Midbrain (tissue), 1 donor: Measurements from ENCODE around the gene SHISAL1.
"Not testable (repeated sequence)": the region's sequence is repeated elsewhere in the genome, so short reads cannot be mapped to it uniquely, and the experiment has no call there.

ENCODE experiments used
- DNase-seq: peaks from one replicate; lab custom pipeline; 2025; lab: John Stamatoyannopoulos, UW

The SHISAL1 gene

GRCh38 chr22:44234372-44234771 is 78.4 kb downstream of the SHISAL1 start:
- DNase-seq, result not testable (repeated sequence)

GRCh38 chr22:44231233-44231632 is 81.5 kb downstream of the SHISAL1 start:
- no peak for DNase-seq

- DNase-seq, result no peak
These were observed 82.9 kb downstream of the SHISAL1 start for GRCh38 chr22:44229809-44230208.

- no peak for DNase-seq
These were observed 83.4 kb downstream of the SHISAL1 start for GRCh38 chr22:44229331-44229730.

GRCh38 chr22:44225812-44226211 is 86.9 kb downstream of the SHISAL1 start:
- DNase-seq, result no peak

GRCh38 chr22:44225091-44225689 is 87.6 kb downstream of the SHISAL1 start:
- no peak for DNase-seq

GRCh38 chr22:44224166-44224565 is 88.6 kb downstream of the SHISAL1 start:
- no peak for DNase-seq

- no peak for DNase-seq
These were observed 90.9 kb downstream of the SHISAL1 start for GRCh38 chr22:44221710-44222475.

- no peak for DNase-seq
These were observed 91.7 kb downstream of the SHISAL1 start for GRCh38 chr22:44220727-44221680.

- DNase-seq, result no peak
These were observed 93.5 kb downstream of the SHISAL1 start for GRCh38 chr22:44219101-44219870.

GRCh38 chr22:44218071-44218470 is 94.7 kb downstream of the SHISAL1 start:
- no peak for DNase-seq

- no peak for DNase-seq
These were observed 95.4 kb downstream of the SHISAL1 start for GRCh38 chr22:44217346-44217745.

GRCh38 chr22:44215287-44215686 is 97.5 kb downstream of the SHISAL1 start:
- DNase-seq, result no peak

- no peak for DNase-seq
These were observed 98.0 kb downstream of the SHISAL1 start for GRCh38 chr22:44214764-44215163.

GRCh38 chr22:44214187-44214586 is 98.6 kb downstream of the SHISAL1 start:
- no peak for DNase-seq

- DNase-seq, result no peak
These were observed 99.2 kb downstream of the SHISAL1 start for GRCh38 chr22:44213489-44214043.

GRCh38 chr22:44212936-44213335 is 99.8 kb downstream of the SHISAL1 start:
- DNase-seq, result no peak

GRCh38 chr22:44211946-44212930 is 100.5 kb downstream of the SHISAL1 start:
- no peak for DNase-seq

- no peak for DNase-seq
These were observed 101.3 kb downstream of the SHISAL1 start for GRCh38 chr22:44211256-44211945.

GRCh38 chr22:44210722-44211121 is 102.0 kb downstream of the SHISAL1 start:
- DNase-seq, result no peak
